Mucosa of rectum (tissue), 2 donors: ENCODE measurements around the gene GOLGA6D.
"Not testable (repeated sequence)": the region's sequence is repeated elsewhere in the genome, so short reads cannot be mapped to it uniquely, and the experiment has no call there.

ENCODE experiments used
- H3K27ac ChIP-seq, 2 donors: one replicate each; pipeline ENCODE4 v1.7.0; 2013; ENCODE audit warnings: inconsistent platforms in 2 of 2, low read depth in 2 of 2, low read length in 2 of 2
- H3K27me3 ChIP-seq, 2 donors: one replicate each; pipeline ENCODE4 v1.7.0; 2013; ENCODE audit warnings: low read length in 2 of 2; ENCODE audit not compliant: control insufficient read depth in 2 of 2, insufficient read depth in 2 of 2
- H3K36me3 ChIP-seq, 2 donors: one replicate each; pipeline ENCODE4 v1.7.0; 2013; ENCODE audit warnings: low read length in 2 of 2; ENCODE audit not compliant: control insufficient read depth in 2 of 2, insufficient read depth in 2 of 2
- H3K4me1 ChIP-seq, 2 donors: one replicate each; pipeline ENCODE4 v1.7.0; 2013; ENCODE audit warnings: low read length in 2 of 2, mild to moderate bottlenecking in 1 of 2; ENCODE audit not compliant: control insufficient read depth in 2 of 2, insufficient read depth in 2 of 2
- H3K4me3 ChIP-seq, 2 donors: one replicate each; pipeline ENCODE4 v1.7.0; 2013; ENCODE audit warnings: low read length in 2 of 2
- H3K9ac ChIP-seq, 2 donors: one replicate each; pipeline ENCODE4 v1.7.0; 2013; ENCODE audit warnings: low read length in 2 of 2, low read depth in 1 of 2, mild to moderate bottlenecking in 1 of 2
- H3K9me3 ChIP-seq, 2 donors: one replicate each; pipeline ENCODE4 v1.7.0; 2013; ENCODE audit warnings: low read length in 2 of 2; ENCODE audit not compliant: control insufficient read depth in 2 of 2
- donor health status: healthy.
- donor health status: Normal muscosa, but diverticular disease.

GOLGA6D gene

GRCh38 chr15:75312548-75312947 lies 29.9 kb downstream of the GOLGA6D start:
- H3K27ac ChIP-seq, H3K4me3 ChIP-seq, H3K9ac ChIP-seq, H3K27me3 ChIP-seq, H3K4me1 ChIP-seq, H3K9me3 ChIP-seq, H3K36me3 ChIP-seq: not testable (repeated sequence)

DNA sequence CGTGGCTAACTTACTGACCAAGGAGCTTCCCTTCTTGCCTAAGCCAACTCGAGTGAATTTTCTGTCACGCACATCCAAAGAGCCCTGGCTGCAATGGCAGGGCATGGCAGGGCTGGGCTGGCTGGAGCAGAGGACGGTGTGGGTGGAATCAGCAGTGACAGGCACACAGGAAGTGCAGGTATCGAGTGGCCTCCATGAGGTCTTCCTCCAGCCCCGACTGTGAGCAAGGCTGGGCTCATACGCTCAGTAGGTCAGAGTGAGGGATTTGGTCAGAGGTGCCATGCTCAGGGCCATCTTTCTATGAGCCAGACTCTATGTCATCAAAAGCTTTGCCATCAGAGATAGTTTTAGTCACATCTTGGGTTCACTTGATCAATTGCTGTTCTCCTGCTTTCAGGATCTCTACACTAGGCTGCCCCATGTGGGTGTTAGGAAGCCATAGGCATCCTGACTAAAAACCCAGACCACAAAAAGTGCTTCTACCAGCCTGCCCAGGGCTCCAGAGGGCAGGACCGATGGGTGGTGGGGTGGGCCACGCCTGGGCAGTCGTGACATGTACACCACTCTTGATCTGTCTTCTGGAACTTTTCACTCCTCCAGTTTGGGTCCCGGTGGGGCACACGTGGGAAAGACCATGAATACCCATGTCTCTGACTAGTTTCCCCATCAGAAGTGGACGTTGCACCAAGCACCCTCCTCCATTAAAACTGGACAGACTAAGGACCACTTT lies 30.6 kb downstream of the GOLGA6D start:
- Histone ChIP-seq H3K27me3 (no peaks in the 10 kb centered on the region), H3K27ac (no peak overlapping the region), H3K4me3 (no peak overlapping the region), H3K9ac (no peak overlapping the region), H3K9me3 (no peaks in the 10 kb centered on the region), H3K36me3 (no peaks in the 10 kb centered on the region), H3K4me1 (no peaks in the 10 kb centered on the region)

- Histone ChIP-seq H3K4me3 (no peak overlapping the region), H3K9me3 (no peaks in the 10 kb centered on the region), H3K27ac (no peak overlapping the region), H3K36me3 (no peaks in the 10 kb centered on the region), H3K9ac (no peak overlapping the region), H3K27me3 (no peaks in the 10 kb centered on the region), H3K4me1 (no peaks in the 10 kb centered on the region)
These were observed 32.1 kb downstream of the GOLGA6D start for GRCh38 chr15:75314552-75315290.

- not testable (repeated sequence) for H3K4me3 ChIP-seq, H3K27ac ChIP-seq, H3K9me3 ChIP-seq, H3K27me3 ChIP-seq, H3K4me1 ChIP-seq, H3K36me3 ChIP-seq, H3K9ac ChIP-seq
These were observed 36.7 kb downstream of the GOLGA6D start for GRCh38 chr15:75319231-75319897.

DNA sequence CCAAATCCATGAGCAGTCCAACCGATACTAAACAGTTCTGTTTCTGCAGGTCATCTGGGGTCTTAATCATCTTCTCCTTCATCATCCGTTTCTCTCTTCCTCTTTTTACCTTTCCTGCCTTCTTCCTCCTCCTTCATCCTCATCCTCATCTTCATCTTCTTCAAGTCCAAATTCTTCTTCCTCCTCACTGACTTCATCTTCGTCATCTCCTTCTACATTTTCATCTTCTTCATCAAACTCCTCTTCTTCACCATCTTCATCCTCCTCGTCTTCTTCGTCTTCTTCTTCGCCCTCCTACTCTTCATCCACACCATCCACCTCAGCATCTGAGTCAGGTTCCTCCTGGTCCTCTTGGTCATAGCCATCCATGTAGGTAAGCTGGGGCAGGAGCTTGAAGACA lies 39.1 kb downstream of the GOLGA6D start:
- Histone ChIP-seq H3K27me3 (no peaks in the 10 kb centered on the region), H3K9me3 (no peaks in the 10 kb centered on the region), H3K4me3 (no peak overlapping the region), H3K9ac (no peak overlapping the region), H3K4me1 (peaks cover 0 to 7% of the 10 kb centered on the region in 2 donors), H3K27ac (no peak overlapping the region), H3K36me3 (no peaks in the 10 kb centered on the region)

- H3K36me3 ChIP-seq, result no peaks in the 10 kb centered on the region
- peaks cover 0 to 7% of the 10 kb centered on the region in 2 donors for H3K4me1 ChIP-seq
- H3K27me3 ChIP-seq, result no peaks in the 10 kb centered on the region
- no peak overlapping the region for H3K9ac ChIP-seq
- no peak overlapping the region for H3K27ac ChIP-seq
- no peak overlapping the region for H3K4me3 ChIP-seq
- no peaks in the 10 kb centered on the region for H3K9me3 ChIP-seq
These were observed 43.3 kb downstream of the GOLGA6D start for GRCh38 chr15:75325922-75326321.

DNA sequence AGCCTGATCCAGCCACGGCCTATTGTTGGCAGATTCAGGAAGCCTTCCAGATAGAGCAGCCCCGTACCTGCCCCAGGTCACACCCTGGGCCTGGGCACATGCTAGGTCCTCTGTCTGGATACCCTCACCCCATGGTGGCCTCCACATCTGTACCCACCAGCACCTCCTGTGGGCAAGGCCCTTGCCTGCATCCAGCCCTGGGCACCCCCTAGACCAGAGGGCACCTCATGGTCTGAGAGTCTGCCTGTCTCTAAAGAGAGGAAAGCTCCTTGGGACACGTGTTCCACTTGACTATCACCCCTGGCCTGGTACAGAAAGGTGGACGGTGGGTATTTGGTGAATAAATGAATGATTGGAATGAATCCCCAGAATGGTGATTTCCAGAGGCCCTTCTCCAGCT lies 44.4 kb downstream of the GOLGA6D start:
- Histone ChIP-seq H3K36me3 (no peaks in the 10 kb centered on the region), H3K9me3 (no peaks in the 10 kb centered on the region), H3K27me3 (no peaks in the 10 kb centered on the region), H3K9ac (no peak overlapping the region), H3K27ac (no peak overlapping the region), H3K4me1 (peaks cover 0 to 7% of the 10 kb centered on the region in 2 donors), H3K4me3 (no peak overlapping the region)

DNA sequence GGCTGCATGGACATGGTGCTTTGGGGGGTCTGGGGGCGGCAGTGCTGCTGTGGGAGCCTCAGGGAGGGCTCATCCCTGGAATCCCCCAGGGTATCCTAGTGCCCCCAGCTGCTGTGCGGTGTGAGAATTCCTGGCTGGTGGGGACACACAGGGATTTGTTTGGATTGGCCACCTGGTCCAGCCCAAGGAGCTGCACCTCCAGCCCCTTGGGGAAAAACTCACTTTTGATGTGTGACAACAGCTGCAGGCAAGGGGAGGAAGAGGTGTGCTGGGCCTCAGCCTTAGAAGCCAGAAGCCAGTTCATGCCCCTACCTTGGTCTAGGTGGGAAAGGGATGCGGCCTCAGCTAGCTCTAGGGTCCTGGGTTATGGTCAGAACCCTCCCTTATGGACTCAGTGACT lies 44.9 kb downstream of the GOLGA6D start:
- Histone ChIP-seq H3K36me3 (no peaks in the 10 kb centered on the region), H3K27me3 (no peaks in the 10 kb centered on the region), H3K4me3 (no peak overlapping the region), H3K4me1 (peaks cover 0 to 7% of the 10 kb centered on the region in 2 donors), H3K27ac (no peak overlapping the region), H3K9ac (no peak overlapping the region), H3K9me3 (no peaks in the 10 kb centered on the region)

GRCh38 chr15:75328493-75329314 lies 46.1 kb downstream of the GOLGA6D start:
- Histone ChIP-seq H3K4me3 (no peak overlapping the region), H3K27me3 (no peaks in the 10 kb centered on the region), H3K9me3 (no peaks in the 10 kb centered on the region), H3K4me1 (peaks cover 0 to under 1% of the 10 kb centered on the region in 2 donors), H3K27ac (no peak overlapping the region), H3K9ac (no peak overlapping the region), H3K36me3 (no peaks in the 10 kb centered on the region)
